HepG2 (cell line): ENCODE measurements around the gene RPS2. TPM values are rescaled to one million over a fixed set of nuclear protein-coding genes. Genes with fewer than 3 reads are reported as not detected.

Experiments used
- ARHGAP35 ChIP-seq: sonication (generic); formaldehyde crosslinking; IDR thresholded peaks from 2 replicates; pipeline ENCODE4 v1.9.0; 2022; ENCODE audit warnings: mild to moderate bottlenecking, inconsistent platforms, moderate library complexity, missing genetic modification reagents, borderline replicate concordance
- CCDC6 ChIP-seq: sonication (generic); formaldehyde crosslinking; IDR thresholded peaks from 2 replicates; pipeline ENCODE4 v1.8.1; 2022; ENCODE audit warnings: mild to moderate bottlenecking, missing genetic modification reagents, moderate library complexity
- CREM ChIP-seq, 2 experiments: sonication (generic) in 1 of 2; formaldehyde crosslinking in 1 of 2; IDR thresholded peaks; 2 replicates each; pipeline versions ENCODE4 v1.4.0 to v1.6.1; 2016 to 2020; ENCODE audit warnings: antibody characterized with exemption in 1 of 2, mild to moderate bottlenecking in 1 of 2, missing genetic modification reagents in 1 of 2
- DBP ChIP-seq: sonication (generic); formaldehyde crosslinking; IDR thresholded peaks from 2 replicates; pipeline ENCODE4 v1.4.0; 2020; ENCODE audit warnings: missing genetic modification reagents; ENCODE audit errors: not compliant biosample characterization
- ETV5 ChIP-seq: IDR thresholded peaks from 2 replicates; pipeline ENCODE4 v1.6.1; 2018; ENCODE audit warnings: missing biosample characterization, missing genetic modification reagents, inconsistent platforms, borderline replicate concordance
- FOXJ3 ChIP-seq: sonication (generic); formaldehyde crosslinking; IDR thresholded peaks from 2 replicates; pipeline ENCODE4 v1.4.0; 2020; ENCODE audit warnings: missing genetic modification reagents, mild to moderate bottlenecking, borderline replicate concordance
- GTF3A ChIP-seq: sonication (generic); formaldehyde crosslinking; conservative IDR thresholded peaks from 2 replicates; pipeline ENCODE4 v1.4.0; 2020; ENCODE audit warnings: mild to moderate bottlenecking, missing genetic modification reagents
- KAT2B ChIP-seq: fragments of 150-350 bp; IDR thresholded peaks from 2 replicates; pipeline ENCODE4 v1.6.1; 2014; ENCODE audit warnings: low read depth, low read length, borderline replicate concordance
- MYC ChIP-seq: sonication (generic); formaldehyde crosslinking; IDR thresholded peaks from 2 replicates; pipeline ENCODE4 v1.9.0; 2021; ENCODE audit warnings: missing genetic modification reagents, borderline replicate concordance
- TOPORS ChIP-seq: sonication (generic); formaldehyde crosslinking; IDR thresholded peaks from 2 replicates; pipeline ENCODE4 v1.8.0; 2023; ENCODE audit warnings: mild to moderate bottlenecking, missing genetic modification reagents
- YEATS4 ChIP-seq: sonication (generic); formaldehyde crosslinking; IDR thresholded peaks from 2 replicates; pipeline ENCODE4 v1.4.0; 2020; ENCODE audit warnings: missing genetic modification reagents, borderline replicate concordance
- ZFP62 ChIP-seq: sonication (generic); formaldehyde crosslinking; IDR thresholded peaks from 2 replicates; pipeline ENCODE4 v1.4.0; 2020; ENCODE audit warnings: missing genetic modification reagents
- ZMYM2 ChIP-seq: sonication (generic); formaldehyde crosslinking; IDR thresholded peaks from 2 replicates; pipeline ENCODE4 v1.8.0; 2022; ENCODE audit warnings: mild to moderate bottlenecking, missing genetic modification reagents
- ZNF441 ChIP-seq: sonication (generic); formaldehyde crosslinking; IDR thresholded peaks from 2 replicates; pipeline ENCODE4 v1.7.0; 2021; ENCODE audit warnings: missing genetic modification reagents, borderline replicate concordance
- ZNF639 ChIP-seq: conservative IDR thresholded peaks from 2 replicates; pipeline ENCODE4 v1.6.1; 2018; ENCODE audit warnings: missing genetic modification reagents
- ZNF761 ChIP-seq: sonication (generic); formaldehyde crosslinking; conservative IDR thresholded peaks from 2 replicates; pipeline ENCODE4 v1.4.0; 2020; ENCODE audit warnings: mild to moderate bottlenecking, missing genetic modification reagents
- ZNF770 ChIP-seq: sonication (generic); formaldehyde crosslinking; IDR thresholded peaks from 2 replicates; pipeline ENCODE4 v1.5.0; 2020; ENCODE audit warnings: mild to moderate bottlenecking, missing genetic modification reagents
- polyA plus RNA-seq, 8 experiments: library from polyadenylated mRNA; depleted of rRNA in 3 of 8; stranded (reverse) in 7 of 8; unstranded in 1 of 8; fragments of >200 nt; fragmentation: Illumina TruSeq in 4 of 8; extraction: Trizol in 4 of 8; gene quantifications; 2 replicates each; pipeline versions ENCODE4 v1.2.1 to v1.2.3, GENCODE V29; 2011 to 2016; ENCODE audit warnings: low read depth in 4 of 8, missing spikeins in 1 of 8, mixed read lengths in 1 of 8; ENCODE audit not compliant: insufficient read depth in 1 of 8
- total RNA-seq, 5 experiments: library from RNA; depleted of rRNA; stranded (reverse); fragments of >200 nt; fragmentation: Illumina TruSeq; extraction: Trizol; gene quantifications; 2 replicates each; pipeline ENCODE4 v1.2.3, GENCODE V29; 2016; ENCODE audit warnings: low read depth in 1 of 5
- TF ChIP-seq, protein P1 (sequence below): sonication (generic); formaldehyde crosslinking; IDR thresholded peaks from 2 replicates; pipeline ENCODE4 v1.5.1; 2020; ENCODE audit warnings: mild to moderate bottlenecking, missing genetic modification reagents, borderline replicate concordance

RPS2 gene
- total and polyA plus RNA-seq, 2 of the 13 experiments (the other 11 are each of a cell fraction or from before 2014, with no cell fraction given), result 1,908 to 4,514 TPM

- TF ChIP-seq, protein P1, sequence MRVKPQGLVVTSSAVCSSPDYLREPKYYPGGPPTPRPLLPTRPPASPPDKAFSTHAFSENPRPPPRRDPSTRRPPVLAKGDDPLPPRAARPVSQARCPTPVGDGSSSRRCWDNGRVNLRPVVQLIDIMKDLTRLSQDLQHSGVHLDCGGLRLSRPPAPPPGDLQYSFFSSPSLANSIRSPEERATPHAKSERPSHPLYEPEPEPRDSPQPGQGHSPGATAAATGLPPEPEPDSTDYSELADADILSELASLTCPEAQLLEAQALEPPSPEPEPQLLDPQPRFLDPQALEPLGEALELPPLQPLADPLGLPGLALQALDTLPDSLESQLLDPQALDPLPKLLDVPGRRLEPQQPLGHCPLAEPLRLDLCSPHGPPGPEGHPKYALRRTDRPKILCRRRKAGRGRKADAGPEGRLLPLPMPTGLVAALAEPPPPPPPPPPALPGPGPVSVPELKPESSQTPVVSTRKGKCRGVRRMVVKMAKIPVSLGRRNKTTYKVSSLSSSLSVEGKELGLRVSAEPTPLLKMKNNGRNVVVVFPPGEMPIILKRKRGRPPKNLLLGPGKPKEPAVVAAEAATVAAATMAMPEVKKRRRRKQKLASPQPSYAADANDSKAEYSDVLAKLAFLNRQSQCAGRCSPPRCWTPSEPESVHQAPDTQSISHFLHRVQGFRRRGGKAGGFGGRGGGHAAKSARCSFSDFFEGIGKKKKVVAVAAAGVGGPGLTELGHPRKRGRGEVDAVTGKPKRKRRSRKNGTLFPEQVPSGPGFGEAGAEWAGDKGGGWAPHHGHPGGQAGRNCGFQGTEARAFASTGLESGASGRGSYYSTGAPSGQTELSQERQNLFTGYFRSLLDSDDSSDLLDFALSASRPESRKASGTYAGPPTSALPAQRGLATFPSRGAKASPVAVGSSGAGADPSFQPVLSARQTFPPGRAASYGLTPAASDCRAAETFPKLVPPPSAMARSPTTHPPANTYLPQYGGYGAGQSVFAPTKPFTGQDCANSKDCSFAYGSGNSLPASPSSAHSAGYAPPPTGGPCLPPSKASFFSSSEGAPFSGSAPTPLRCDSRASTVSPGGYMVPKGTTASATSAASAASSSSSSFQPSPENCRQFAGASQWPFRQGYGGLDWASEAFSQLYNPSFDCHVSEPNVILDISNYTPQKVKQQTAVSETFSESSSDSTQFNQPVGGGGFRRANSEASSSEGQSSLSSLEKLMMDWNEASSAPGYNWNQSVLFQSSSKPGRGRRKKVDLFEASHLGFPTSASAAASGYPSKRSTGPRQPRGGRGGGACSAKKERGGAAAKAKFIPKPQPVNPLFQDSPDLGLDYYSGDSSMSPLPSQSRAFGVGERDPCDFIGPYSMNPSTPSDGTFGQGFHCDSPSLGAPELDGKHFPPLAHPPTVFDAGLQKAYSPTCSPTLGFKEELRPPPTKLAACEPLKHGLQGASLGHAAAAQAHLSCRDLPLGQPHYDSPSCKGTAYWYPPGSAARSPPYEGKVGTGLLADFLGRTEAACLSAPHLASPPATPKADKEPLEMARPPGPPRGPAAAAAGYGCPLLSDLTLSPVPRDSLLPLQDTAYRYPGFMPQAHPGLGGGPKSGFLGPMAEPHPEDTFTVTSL (CRISPR knock-in tag), result peak; percentile 32; the same call in 1 of the 2 replicates
- TF ChIP-seq ETV5 (CRISPR knock-in tag) (no peak), ZNF639 (CRISPR knock-in tag) (no peak), ZNF441 (CRISPR knock-in tag) (peak; percentile 56; the same call in 1 of the 2 replicates), CREM (IDR thresholded peaks at IDR 0.05) (peak; percentile 60), CREM (CRISPR knock-in tag; IDR thresholded peaks at IDR 0.05) (no peak), DBP (peak; percentile 11), FOXJ3 (CRISPR knock-in tag) (peak; percentile 77; the same call in 1 of the 2 replicates), MYC (CRISPR knock-in tag) (peak; percentile 83), ARHGAP35 (CRISPR knock-in tag) (no peak), KAT2B (no peak), GTF3A (CRISPR knock-in tag) (no peak), ZMYM2 (CRISPR knock-in tag) (peak; percentile 51; the same call in 1 of the 2 replicates), ZFP62 (CRISPR knock-in tag) (no peak), CCDC6 (CRISPR knock-in tag) (peak; percentile 80; the same call in 1 of the 2 replicates), TOPORS (CRISPR knock-in tag) (peak; percentile 65; the same call in 1 of the 2 replicates), YEATS4 (peak; percentile 37; the same call in 1 of the 2 replicates), ZNF770 (CRISPR knock-in tag) (peak; percentile 30; the same call in 1 of the 2 replicates), ZNF761 (CRISPR knock-in tag) (peak; percentile 40)
These were observed 24.1 kb downstream of the RPS2 start (continued) for GRCh38 chr16:1940273-1941161.
